ENCODE data around the gene OSBPL5. TPM values are rescaled to one million over a fixed set of nuclear protein-coding genes. Genes with fewer than 3 reads are reported as not detected.

OSBPL5 gene
- total RNA-seq, 4 donors from 2014 or later, result 12.9 to 64.2 (median 22.3) TPM

DNA sequence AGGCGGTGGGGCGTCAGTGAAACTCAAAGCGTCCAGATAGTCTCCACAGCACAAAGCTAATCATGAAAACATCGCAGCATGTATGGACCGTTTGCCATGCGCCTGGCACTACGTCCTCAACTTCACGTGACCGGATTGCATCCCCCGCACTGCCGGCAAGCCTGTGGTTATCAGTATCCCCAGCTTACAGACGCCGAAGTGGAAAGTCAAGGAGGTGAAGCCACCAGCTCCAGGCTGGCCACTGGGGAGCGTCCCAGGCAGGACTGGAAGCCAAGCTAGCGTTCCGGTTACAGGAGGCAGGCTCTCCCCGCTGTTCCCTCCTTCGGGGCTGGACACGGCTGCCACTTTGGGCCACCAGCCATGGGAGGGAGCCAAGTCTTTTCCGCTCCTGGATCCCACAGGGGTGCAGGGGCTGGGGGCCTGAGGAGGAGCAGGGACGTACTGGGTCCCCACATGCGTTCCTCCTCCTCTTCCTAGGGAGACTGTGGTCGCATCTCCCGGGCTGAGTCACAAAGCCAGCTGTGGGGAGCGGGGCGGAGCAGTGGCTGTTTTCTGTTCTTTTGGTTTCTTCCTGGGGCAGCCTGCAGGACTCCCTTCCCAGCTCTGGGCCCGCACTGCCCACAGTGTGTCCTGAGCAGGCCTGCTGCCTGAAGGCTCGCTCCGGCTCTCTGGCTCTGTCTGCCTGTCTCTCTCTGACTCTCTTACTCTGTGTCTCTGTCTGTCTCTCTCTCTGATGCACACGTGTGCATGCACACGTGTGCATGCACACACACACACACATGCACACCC is 4.3 kb upstream of the OSBPL5 start:
- TF ChIP-seq, protein P1, sequence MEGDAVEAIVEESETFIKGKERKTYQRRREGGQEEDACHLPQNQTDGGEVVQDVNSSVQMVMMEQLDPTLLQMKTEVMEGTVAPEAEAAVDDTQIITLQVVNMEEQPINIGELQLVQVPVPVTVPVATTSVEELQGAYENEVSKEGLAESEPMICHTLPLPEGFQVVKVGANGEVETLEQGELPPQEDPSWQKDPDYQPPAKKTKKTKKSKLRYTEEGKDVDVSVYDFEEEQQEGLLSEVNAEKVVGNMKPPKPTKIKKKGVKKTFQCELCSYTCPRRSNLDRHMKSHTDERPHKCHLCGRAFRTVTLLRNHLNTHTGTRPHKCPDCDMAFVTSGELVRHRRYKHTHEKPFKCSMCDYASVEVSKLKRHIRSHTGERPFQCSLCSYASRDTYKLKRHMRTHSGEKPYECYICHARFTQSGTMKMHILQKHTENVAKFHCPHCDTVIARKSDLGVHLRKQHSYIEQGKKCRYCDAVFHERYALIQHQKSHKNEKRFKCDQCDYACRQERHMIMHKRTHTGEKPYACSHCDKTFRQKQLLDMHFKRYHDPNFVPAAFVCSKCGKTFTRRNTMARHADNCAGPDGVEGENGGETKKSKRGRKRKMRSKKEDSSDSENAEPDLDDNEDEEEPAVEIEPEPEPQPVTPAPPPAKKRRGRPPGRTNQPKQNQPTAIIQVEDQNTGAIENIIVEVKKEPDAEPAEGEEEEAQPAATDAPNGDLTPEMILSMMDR (IDR thresholded peaks at IDR 0.05; ENCODE audit: low read depth), result no peak

DNA sequence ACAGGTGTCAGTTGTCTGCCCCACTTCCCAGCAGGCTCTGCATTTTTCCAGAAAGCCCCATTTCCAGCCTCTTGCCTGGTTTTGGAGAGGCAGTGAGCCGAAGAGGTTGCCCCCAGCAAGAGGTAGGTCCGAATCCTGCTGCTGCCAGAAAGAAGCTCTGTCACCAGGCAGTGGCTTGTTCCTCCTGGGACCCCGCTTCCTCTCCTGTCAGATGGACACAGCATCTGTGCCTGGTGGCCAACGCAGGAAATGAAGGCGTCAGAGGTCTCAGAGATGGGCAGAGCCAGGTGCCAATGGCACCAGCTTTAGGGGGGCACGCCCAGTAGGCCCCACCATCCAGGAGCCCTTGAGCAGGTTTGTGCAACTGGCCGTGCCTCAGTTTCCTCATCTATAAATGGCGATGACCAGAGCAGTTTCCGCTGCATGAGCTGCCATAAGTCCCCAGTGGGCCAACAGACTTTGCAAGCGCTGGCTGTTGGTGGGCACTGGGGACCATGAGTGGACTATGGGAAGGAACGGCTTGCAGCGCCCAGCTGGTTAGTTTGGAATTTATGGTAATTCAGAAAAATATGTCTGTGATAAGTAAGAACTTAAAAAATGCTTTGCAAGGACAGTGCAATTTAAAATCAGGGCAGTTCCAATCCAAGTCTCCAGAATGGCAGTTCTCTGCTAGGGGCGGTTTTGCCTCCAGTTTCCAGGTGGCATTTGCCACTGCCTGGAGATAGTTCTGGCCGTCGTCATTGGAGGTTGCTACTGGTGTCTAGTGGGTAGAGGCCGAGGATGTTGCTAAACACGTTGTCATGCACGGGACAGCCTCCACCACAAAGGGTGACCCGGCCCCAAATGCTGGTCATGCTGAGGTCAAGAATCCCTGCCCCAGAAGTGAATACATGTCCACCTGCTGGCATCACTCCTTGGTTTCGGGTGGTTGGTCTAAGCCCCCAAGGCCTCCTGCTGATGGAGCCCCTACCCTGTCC is 2.3 kb upstream of the OSBPL5 start:
- TF ChIP-seq, protein P1 (IDR thresholded peaks at IDR 0.05; ENCODE audit: low read depth), result no peak

DNA sequence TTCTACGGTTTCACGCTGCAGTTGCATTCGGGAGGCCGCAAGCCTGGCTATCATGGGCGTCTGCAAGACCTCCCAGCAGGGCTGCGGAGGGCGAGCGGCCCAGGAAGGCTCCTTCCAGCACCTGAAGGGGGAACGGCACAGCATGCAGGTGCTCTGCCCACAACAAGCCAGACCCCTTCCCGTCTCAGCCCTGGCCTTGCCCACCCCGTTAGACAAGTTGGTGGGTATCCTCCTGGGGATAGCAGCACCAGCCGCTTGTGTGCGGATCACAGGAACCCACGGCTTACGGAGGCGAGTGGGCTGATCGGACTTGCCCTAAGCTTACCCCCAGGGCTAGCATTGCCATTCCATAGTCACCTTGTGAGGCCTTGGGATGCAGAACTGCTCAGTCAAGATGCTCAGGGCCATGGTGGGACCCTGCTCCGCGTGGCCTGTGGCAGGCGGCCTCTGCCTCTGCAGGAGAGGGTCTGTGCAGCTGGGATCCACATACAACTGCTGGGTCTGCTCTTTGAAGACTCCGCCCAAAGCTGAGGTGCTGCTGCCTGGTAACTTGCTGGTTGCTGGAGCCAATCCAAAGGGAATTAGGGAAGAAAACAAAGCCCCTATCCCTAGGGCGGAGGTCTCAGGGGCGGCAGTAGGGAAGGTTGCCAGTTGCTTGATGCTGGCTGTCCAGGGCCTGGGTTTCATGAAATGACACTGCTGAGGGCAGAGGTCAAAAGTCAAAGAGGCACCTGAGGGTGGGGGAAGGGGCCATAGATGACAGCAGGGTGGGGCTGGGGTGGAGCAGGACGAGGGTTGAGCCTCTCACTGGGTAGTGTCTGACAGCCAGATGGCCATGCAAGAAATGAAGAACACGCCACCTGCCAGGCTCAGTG is 1.4 kb upstream of the OSBPL5 start:
- TF ChIP-seq, protein P1 (IDR thresholded peaks at IDR 0.05; ENCODE audit: low read depth), result no peak

DNA sequence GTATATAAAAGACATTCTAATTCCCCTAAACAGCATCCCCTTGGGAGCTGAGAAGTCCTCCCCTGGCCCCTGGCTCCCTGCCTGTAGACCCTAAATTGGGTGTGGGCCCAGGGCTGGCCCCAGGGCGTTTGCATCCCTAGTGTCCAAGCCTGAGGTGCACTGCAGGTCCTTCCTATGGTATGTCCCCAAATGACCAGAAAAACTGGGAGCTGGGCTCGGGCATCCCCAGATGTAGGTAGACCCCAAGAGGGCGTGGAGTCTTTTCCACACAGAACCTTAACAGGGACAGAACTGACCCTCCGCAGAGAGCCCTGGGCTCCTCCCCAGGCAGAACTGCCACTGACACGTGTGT is 782 bp upstream of the OSBPL5 start:
- TF ChIP-seq, protein P1 (IDR thresholded peaks at IDR 0.05; ENCODE audit: low read depth), result no peak

- TF ChIP-seq, protein P1 (IDR thresholded peaks at IDR 0.05; ENCODE audit: low read depth), result no peak
These were observed 458 bp downstream of the OSBPL5 start for GRCh38 chr11:3164552-3165151.

- TF ChIP-seq, protein P1 (IDR thresholded peaks at IDR 0.05; ENCODE audit: low read depth), result no peak
These were observed 965 bp downstream of the OSBPL5 start for GRCh38 chr11:3164138-3164551.

Data from subcutaneous adipose tissue (tissue), 4 donors.